HG02840 (cell line): Measurements from ENCODE around the gene FAM72D.
A peak's percentile ranks its signal among the peaks of the same experiment; 100 is the strongest.
"Not testable (repeated sequence)": the region's sequence is repeated elsewhere in the genome, so short reads cannot be mapped to it uniquely, and the experiment has no call there.

Experiments
- ATAC-seq: cut with Tn5 transposase; IDR thresholded peaks from one replicate; pipeline ENCODE4 v1.9.1; 2021; ENCODE audit warnings: mild to moderate bottlenecking, moderate library complexity, moderate number of reproducible peaks; ENCODE audit not compliant: unreplicated experiment, low FRiP score

Gene FAM72D

GRCh38 chr1:145082483-145083255 is 13.1 kb upstream of the FAM72D start:
- not testable (repeated sequence) for ATAC-seq

DNA sequence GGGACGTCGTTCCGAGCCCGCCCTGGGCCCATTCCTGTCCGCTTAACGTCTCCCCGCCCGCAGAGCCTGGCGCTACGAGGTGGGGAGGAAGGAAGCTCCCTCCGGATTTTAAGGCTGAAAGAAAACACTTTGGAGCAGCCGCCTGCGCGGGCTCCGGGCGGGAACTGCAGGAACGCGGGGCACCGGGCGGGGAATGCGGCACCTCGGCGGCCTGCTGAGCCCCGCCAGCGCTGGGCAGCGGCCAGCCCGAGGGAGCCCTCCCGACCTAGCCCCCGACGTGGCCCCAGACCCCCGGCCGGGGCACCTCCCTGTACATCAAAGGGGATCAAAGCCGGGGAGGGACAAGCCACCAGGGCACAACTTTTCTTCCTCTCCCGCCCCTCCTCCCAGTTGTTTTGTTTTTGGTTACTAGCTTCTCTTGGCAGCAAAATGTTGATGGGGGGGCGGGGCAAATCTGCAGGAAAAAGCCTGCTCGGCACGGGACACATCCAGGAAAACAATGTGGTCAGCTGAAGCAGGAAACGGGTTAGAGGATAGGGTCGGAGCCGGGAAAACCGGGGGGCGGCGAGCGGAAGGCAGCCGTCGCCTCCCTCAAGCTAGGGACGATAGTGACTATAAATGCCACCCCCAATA is 2.1 kb upstream of the FAM72D start:
- ATAC-seq: not testable (repeated sequence)

DNA sequence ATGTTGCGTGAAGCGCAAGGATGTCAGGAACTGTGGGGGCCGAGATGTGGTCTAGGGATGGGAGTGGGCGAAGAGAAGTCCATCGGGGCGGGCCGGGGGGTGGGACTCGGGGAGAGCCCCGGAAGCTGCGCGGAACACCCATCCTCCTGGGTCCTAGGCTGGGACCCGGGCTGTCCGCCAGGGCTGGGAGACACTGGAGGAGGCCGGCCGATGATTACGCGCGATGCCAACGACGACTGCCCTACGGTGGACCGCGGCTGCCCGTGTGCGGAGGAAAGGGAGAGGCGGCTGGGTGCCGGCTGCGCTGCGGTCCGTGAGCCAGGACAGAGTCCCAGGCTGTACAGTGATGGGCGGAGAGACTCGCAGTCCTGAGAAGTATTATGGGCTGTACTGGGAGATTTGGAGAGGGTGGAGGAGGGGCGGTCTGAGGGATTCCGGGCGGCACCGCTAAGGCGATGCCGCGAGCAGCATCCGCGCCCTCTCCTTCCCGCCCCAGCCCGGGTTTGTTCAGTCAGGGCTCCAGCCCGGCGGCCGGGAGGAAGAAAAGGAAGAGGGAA is 1.0 kb upstream of the FAM72D start:
- ATAC-seq: peak; percentile 3

- ATAC-seq: not testable (repeated sequence)
Measured at GRCh38 chr1:145101725-145102124, 6.0 kb downstream of the FAM72D start.

DNA sequence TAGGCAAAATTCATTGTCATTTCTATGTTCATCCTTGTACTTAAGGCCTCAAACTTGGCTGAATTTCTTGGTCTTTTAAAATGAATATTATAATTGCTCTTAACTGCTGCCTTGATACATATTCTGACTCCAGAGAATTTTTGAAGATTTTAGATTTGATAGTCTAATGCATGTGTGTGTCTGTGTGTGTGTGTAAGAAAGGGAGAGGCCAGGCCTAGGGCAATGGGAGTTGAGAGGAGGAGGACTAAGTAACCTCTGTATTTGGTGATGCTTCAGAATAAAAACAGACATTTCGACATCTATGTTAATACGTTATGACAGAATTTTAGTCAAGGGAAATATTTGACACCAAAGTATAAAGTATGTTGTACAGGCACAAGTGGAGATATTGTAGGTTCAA is 7.5 kb downstream of the FAM72D start:
- not testable (repeated sequence) for ATAC-seq

DNA sequence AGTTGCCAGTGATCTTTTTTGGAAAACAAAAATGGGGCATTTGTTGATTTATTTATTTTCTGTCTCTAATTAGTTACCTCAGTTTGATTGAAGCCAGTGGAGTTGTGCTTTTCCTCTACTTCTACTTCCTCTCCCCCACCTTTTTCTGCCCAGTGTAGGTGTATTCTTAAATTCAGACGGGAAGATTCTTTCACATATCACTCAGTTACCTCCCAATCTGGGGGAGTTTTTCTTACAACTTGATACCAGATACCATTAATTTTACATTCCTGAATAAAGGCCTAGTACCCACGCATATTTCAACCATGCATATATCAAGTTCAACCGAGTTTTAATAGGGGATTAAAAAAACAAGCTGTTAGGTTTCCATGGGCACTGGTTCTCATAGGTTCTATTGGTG is 15.9 kb downstream of the FAM72D start:
- ATAC-seq: not testable (repeated sequence)

DNA sequence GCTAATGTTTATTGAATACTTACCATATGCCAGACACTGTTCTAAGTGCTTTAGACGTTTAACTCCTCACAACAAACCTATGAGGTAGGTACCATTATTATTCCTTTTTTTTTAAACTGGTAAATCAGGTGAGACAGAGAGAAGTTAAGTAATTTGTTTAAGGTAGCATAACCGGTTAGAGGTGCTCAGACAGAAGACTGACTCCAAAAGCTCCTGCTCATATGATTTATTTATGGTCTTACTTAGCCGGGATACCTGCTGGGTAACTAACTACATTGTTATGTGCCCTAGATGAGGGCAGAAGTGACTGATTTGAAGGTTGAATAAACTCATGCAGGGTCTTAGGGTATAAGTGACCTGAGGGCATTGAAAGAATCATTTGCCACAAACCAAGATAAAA is 16.9 kb downstream of the FAM72D start:
- ATAC-seq: not testable (repeated sequence)

- not testable (repeated sequence) for ATAC-seq
Measured at GRCh38 chr1:145114560-145115057, 18.8 kb downstream of the FAM72D start.

GRCh38 chr1:145115587-145116493 is 20.1 kb downstream of the FAM72D start:
- ATAC-seq: not testable (repeated sequence)

GRCh38 chr1:145119842-145120241 is 24.1 kb downstream of the FAM72D start:
- ATAC-seq: not testable (repeated sequence)

- ATAC-seq: not testable (repeated sequence)
Measured at GRCh38 chr1:145122344-145123061, 26.7 kb downstream of the FAM72D start.

- not testable (repeated sequence) for ATAC-seq
Measured at GRCh38 chr1:145123062-145123395, 27.3 kb downstream of the FAM72D start.

DNA sequence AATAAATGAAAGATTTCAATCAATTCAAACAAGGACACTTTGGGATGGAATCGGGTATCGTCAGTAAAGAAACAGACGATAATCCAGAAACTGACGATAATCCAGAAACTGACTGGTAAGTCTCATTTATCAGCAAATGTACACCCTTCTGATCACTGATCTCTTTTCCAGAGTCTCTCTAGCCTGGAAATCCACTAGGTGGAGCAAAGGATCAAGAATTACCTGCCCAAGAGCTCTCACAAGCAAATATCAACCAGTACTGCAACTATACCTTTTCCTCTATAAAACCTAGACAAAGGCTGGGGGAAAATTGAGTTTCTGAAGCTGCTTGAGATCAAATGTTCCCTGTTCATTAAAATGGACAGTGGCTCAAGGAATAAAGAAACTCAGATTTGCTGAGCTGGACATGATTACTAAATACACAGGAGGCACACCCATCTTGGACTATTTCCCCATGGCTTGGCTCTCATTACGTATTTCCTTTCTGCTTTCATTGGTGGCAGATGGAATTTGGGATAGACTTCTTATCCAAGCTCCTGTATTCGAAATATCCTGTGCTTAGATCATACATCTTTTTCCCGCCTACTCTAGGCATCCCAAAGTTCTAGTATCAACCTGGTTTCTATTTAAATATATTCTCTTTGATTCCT is 28.3 kb downstream of the FAM72D start:
- ATAC-seq: not testable (repeated sequence)

GRCh38 chr1:145125112-145125511 is 29.3 kb downstream of the FAM72D start:
- ATAC-seq: not testable (repeated sequence)

GRCh38 chr1:145127144-145127543 is 31.4 kb downstream of the FAM72D start:
- ATAC-seq: not testable (repeated sequence)

DNA sequence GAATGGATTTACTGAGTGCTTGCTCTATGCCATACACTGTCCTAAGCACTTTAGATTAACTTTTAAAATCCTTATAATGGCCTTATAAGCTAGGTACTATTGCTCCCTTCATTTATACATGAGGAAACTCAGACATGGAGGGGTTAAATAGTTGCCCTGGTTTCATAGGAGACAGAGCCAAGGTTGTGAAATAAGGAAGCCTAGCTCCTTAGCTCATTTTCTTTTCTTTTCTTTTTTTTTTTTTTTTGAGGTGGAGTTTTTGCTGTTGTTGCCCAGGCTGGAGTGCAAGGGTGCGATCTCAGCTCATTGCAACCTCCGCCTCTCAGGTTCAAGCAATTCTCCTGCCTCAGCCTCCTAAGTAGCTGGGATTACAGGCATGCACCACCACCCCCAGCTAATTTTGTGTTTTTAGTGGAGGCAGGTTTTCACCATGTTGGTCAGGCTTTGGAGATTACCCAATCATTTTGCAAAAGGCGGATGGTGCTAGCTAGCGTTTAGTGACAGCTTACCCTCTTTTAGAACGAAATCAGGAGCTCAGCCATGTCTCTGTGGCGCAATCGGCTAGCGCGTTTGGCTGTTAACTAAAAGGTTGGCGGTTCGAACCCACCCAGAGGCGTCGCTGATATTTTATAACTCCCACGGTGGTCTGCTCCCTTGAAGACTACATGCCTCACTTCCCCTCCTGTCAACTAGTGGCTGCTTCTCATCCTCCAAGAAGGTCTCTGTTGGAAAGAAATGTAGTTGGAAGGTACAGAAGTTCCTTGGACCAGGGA is 33.1 kb downstream of the FAM72D start:
- not testable (repeated sequence) for ATAC-seq

- ATAC-seq: not testable (repeated sequence)
Measured at GRCh38 chr1:145134476-145134875, 38.7 kb downstream of the FAM72D start.

GRCh38 chr1:145140549-145140948 is 44.8 kb downstream of the FAM72D start:
- not testable (repeated sequence) for ATAC-seq
